GM12873 (cell line): ENCODE data around the gene CX3CR1.

Experiments
- CTCF ChIP-seq: IDR thresholded peaks from 2 replicates; pipeline ENCODE4 v1.5.1; 2012; ENCODE audit warnings: low read depth, mild to moderate bottlenecking, moderate library complexity, low read length, control low read depth; ENCODE audit not compliant: insufficient read depth; ENCODE audit errors: missing control alignments

CX3CR1 gene

DNA sequence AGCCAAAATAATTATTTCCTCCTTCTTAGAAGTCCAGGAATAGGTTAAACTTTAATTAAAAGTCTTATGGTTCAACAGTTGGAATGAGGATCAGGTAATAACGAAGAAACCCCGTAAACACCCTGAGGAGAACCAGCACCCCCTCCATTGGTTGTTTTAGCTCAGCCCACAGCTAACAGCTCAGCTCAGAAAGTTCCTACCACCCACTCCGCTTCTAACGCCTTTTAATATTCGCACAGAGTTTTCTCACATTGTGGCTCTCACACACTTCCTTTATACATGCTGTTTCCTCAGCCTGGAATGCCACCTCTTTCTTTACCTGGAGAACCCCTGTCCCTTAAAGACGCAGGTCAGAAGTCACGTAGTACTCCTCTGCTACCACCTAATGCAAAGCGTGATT is 17.0 kb downstream of the CX3CR1 start:
- no peak for TF ChIP-seq CTCF

GRCh38 chr3:39261726-39262125 is 18.1 kb downstream of the CX3CR1 start:
- TF ChIP-seq CTCF = no peak

DNA sequence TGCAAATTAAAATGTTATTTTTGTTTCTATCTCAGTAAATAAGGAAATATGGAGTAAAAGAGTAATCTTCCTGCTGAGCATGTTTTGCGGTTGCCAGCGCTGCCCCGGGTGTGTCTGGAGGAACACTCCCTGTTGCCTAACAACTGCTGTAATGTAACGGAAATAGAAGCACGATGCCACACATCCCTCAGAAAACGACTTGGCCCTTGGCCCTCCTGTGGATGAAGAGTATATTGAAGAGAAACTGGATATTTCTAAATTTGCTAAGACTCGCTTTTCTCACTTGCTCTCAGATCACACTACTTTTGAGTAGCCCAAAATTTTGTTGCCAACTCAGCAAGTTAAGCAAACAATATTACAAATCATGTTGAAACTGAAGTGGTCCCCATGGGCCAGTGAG is 18.9 kb downstream of the CX3CR1 start:
- TF ChIP-seq CTCF = peak; percentile 31

DNA sequence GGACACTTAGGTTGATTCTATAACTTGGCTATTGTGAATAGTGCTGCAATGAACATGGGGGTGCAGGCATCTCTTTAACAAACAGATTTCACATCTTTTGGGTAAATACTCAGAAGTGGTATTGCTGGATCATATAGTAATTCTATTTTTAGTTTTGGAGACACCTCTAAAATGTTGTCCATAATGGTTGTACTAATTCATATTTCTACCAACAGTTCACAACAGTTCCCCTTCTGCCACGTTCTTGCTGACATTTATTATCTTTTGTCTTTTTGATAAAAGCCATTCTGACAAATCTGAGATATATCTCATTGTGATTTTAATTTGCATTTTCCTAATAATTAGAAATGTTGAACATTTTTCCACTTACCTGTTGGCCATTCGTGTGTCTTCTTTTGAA is 19.5 kb downstream of the CX3CR1 start:
- TF ChIP-seq CTCF = no peak

GRCh38 chr3:39255503-39256325 is 24.1 kb downstream of the CX3CR1 start:
- no peak for TF ChIP-seq CTCF

DNA sequence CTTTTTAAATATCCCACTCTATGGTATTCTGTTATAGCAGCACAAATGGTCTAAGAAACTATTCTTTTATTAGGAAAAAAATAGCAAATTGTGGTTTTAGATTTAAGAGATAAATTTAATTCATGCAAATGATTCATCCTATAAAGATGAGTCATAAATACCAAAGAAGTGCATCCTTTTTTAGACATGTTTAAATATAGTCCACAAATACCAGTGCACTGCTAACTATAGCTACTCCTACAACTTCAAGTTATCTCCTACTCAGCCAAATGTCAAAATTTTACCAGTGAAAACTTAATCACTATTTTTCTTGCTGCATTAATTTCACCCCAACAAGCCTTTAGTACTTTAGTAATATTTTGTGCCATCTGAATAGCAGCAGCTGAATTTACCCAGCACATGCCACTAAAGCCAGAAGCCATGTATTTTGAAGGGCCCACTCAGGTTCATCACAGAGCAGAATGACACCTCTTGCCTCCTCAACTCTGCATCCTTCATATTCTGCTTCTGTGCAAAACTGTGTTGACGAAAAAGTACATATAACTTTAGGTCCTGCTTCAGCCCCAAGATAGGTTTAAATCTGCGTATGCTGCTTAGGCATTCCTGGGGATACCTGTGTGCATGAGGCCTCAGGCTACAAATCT is 24.9 kb downstream of the CX3CR1 start:
- TF ChIP-seq CTCF = no peak

DNA sequence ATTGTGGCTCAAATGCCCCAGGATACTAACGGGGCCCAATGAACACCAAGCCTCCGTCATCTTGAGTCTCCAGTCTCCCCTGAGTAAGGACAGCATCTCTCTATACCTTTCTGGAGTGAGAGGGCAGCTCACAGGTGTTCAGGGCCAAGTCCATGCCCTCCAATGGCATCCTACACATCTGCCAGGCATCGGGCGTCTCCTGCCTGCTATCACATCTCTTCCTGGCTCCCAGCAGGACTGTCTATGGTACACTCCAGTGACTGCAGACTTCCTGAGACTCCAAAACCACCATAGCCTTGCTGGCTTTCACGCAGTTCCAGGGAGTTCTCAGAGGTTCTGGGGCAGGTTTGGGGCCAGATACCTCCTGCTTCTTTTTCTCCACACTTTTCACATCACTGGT is 28.3 kb downstream of the CX3CR1 start:
- no peak for TF ChIP-seq CTCF
